Measurements from ENCODE around the gene PSD4. TPM values are rescaled to one million over a fixed set of nuclear protein-coding genes. Genes with fewer than 3 reads are reported as not detected.

Gene PSD4
- total and polyA plus RNA-seq, 2 of the 4 experiments (the other 2 are of a cell fraction) = 0.36 to 0.70 TPM

- no peaks in the 10 kb centered on the region for H3K9me3 ChIP-seq (ENCODE audit: control insufficient read depth, insufficient read depth, low read length)
- no peak overlapping the region for H2BK5ac ChIP-seq (ENCODE audit: low read depth, low read length, poor library complexity, severe bottlenecking)
- no peak overlapping the region for H4K5ac ChIP-seq (ENCODE audit: low read depth, low read length)
- no peak overlapping the region for H3K4ac ChIP-seq (ENCODE audit: low read depth, low read length)
- H3K4me2 ChIP-seq (ENCODE audit: low read depth, low read length) = no peak overlapping the region
- H3K9me1 ChIP-seq (ENCODE audit: insufficient read depth, low read length) = no peaks in the 10 kb centered on the region
- no peak overlapping the region for H2BK120ac ChIP-seq (ENCODE audit: low read depth, low read length)
- H3K27ac ChIP-seq (ENCODE audit: insufficient read depth, low read length) = no peak overlapping the region
- intact Hi-C loops (cut with micrococcal nuclease) = no loop called here
- no peak overlapping the region for H4K91ac ChIP-seq (ENCODE audit: insufficient read depth, low read depth, low read length)
- peaks cover 10% of the 10 kb centered on the region for H3K27me3 ChIP-seq (ENCODE audit: control insufficient read depth, insufficient read depth, low read length)
- no peak overlapping the region for H2AK9ac ChIP-seq (replicated peaks; ENCODE audit: low read depth, low read length, poor library complexity)
- H3K4me1 ChIP-seq (ENCODE audit: control insufficient read depth, insufficient read depth, low read length) = no peaks in the 10 kb centered on the region
- H2BK15ac ChIP-seq (ENCODE audit: low read depth, low read length) = no peak overlapping the region
- no peak overlapping the region for H3K4me3 ChIP-seq (ENCODE audit: insufficient read depth, low read depth, low read length)
- no peak overlapping the region for H3K18ac ChIP-seq (ENCODE audit: low read depth, low read length)
- no peak overlapping the region for H4K8ac ChIP-seq (ENCODE audit: low read depth in 2 of 2, low read length in 2 of 2)
- CTCF ChIA-PET = no interaction called here
- WGBS, 2 experiments (ENCODE audit: extremely low coverage in 2 of 2, insufficient read length in 1 of 2) = no CpG with 5 or more reads among the region's 7 CpGs
- no peak overlapping the region for H3K56ac ChIP-seq (ENCODE audit: extremely low read depth, insufficient read depth, low read length)
- ATAC-seq (ENCODE audit: low read depth) (no peak), DNase-seq (no peak)
- no peak overlapping the region for H2AK5ac ChIP-seq (ENCODE audit: low read depth, low read length)
- no peaks in the 10 kb centered on the region for H3K79me1 ChIP-seq (ENCODE audit: low read depth in 1 of 2, low read length in 2 of 2)
- no TSS peak for BruUV-seq (replicated peaks)
- H3K14ac ChIP-seq (replicated peaks; ENCODE audit: low read depth, low read length) = no peak overlapping the region
- TF ChIP-seq USF2 (IDR thresholded peaks at IDR 0.05; ENCODE audit: low read depth, low read length) = no peak
- dilution Hi-C loops (cut with HindIII; ENCODE audit: low sequenced_read_pairs, unreplicated experiment) = no loop called here
- H3K36me3 ChIP-seq (ENCODE audit: control insufficient read depth, insufficient read depth, low read length) = no peaks in the 10 kb centered on the region
- in situ Hi-C loops (cut with MboI; ENCODE audit: low sequenced_read_pairs) = no loop called here
- H2AFZ ChIP-seq (replicated peaks; ENCODE audit: low read length, poor library complexity) = no peak overlapping the region
- POLR2A ChIA-PET (ENCODE audit: unreplicated experiment) = no interaction called here
- H2BK20ac ChIP-seq (ENCODE audit: low read depth, low read length) = no peak overlapping the region
- H3K23ac ChIP-seq (ENCODE audit: low read depth, low read length) = no peak overlapping the region
- H3K9ac ChIP-seq (ENCODE audit: low read depth, low read length) = no peak overlapping the region
- H4K20me1 ChIP-seq (ENCODE audit: insufficient read depth, low read length) = no peaks in the 10 kb centered on the region
Observed at GRCh38 chr2:113166187-113166645, 7.6 kb upstream of the PSD4 start.
